Measurements from ENCODE around the gene AAGAB. TPM values are rescaled to one million over a fixed set of nuclear protein-coding genes. Genes with fewer than 3 reads are reported as not detected.
"Not testable (repeated sequence)": the region's sequence is repeated elsewhere in the genome, so short reads cannot be mapped to it uniquely, and the experiment has no call there.

AAGAB gene
- polyA plus RNA-seq, 3 donors = 47.7 to 65.2 (median 57.6) TPM

GRCh38 chr15:67259379-67259778, 4.9 kb upstream of the AAGAB start:
- no peak for DNase-seq

GRCh38 chr15:67258412-67258811, 4.0 kb upstream of the AAGAB start:
- DNase-seq = not testable (repeated sequence)

GRCh38 chr15:67256051-67256450, 1.6 kb upstream of the AAGAB start:
- DNase-seq = no peak

GRCh38 chr15:67253549-67254237, 768 bp downstream of the AAGAB start:
- no peak for DNase-seq

- DNase-seq = no peak
Measured at GRCh38 chr15:67253101-67253500, 1.4 kb downstream of the AAGAB start.

- DNase-seq = no peak
Measured at GRCh38 chr15:67251318-67251717, 3.1 kb downstream of the AAGAB start.

- DNase-seq = no peak
Measured at GRCh38 chr15:67249830-67250229, 4.6 kb downstream of the AAGAB start.

- no peak for DNase-seq
Measured at GRCh38 chr15:67248011-67248505, 6.4 kb downstream of the AAGAB start.

GRCh38 chr15:67246606-67247005, 7.9 kb downstream of the AAGAB start:
- DNase-seq = not testable (repeated sequence)

- no peak for DNase-seq
Measured at GRCh38 chr15:67244971-67245478, 9.4 kb downstream of the AAGAB start.

GRCh38 chr15:67242708-67243111, 11.8 kb downstream of the AAGAB start:
- no peak for DNase-seq

GRCh38 chr15:67241132-67241855, 13.2 kb downstream of the AAGAB start:
- DNase-seq = no peak

GRCh38 chr15:67240235-67241131, 14.0 kb downstream of the AAGAB start:
- DNase-seq = no peak

- no peak for DNase-seq
Measured at GRCh38 chr15:67232591-67232990, 21.9 kb downstream of the AAGAB start.

- no peak for DNase-seq
Measured at GRCh38 chr15:67230504-67230903, 24.0 kb downstream of the AAGAB start.

GRCh38 chr15:67228286-67228685, 26.2 kb downstream of the AAGAB start:
- no peak for DNase-seq

GRCh38 chr15:67227846-67228245, 26.6 kb downstream of the AAGAB start:
- DNase-seq = no peak

- DNase-seq = no peak
Measured at GRCh38 chr15:67227431-67227830, 27.0 kb downstream of the AAGAB start.

- no peak for DNase-seq
Measured at GRCh38 chr15:67225336-67225735, 29.1 kb downstream of the AAGAB start.

- no peak for DNase-seq
Measured at GRCh38 chr15:67224889-67225288, 29.6 kb downstream of the AAGAB start.

- DNase-seq = no peak
Measured at GRCh38 chr15:67219288-67219687, 35.2 kb downstream of the AAGAB start.

- no peak for DNase-seq
Measured at GRCh38 chr15:67218428-67218827, 36.0 kb downstream of the AAGAB start.

Measured in renal pelvis (tissue), 4 donors.